Neural cell (in vitro differentiated cells): ENCODE measurements around the gene BCS1L. TPM values are rescaled to one million over a fixed set of nuclear protein-coding genes. Genes with fewer than 3 reads are reported as not detected.

Source experiments
- H2AFZ ChIP-seq: fragments of 200-600, 300-800 bp; sonication (generic), shearing (Covaris generic); 2 replicates; pipeline ENCODE4 v1.6.0; 2014; ENCODE audit warnings: low read depth, mild to moderate bottlenecking, antibody characterized with exemption, low read length, moderate library complexity
- H3F3A ChIP-seq: fragments of 200-600 bp; shearing (Covaris generic); 2 replicates; pipeline ENCODE4 v1.6.1; 2016; ENCODE audit warnings: mild to moderate bottlenecking, moderate library complexity, mixed read lengths, antibody characterized with exemption, low read length; ENCODE audit not compliant: insufficient read depth, poor library complexity, severe bottlenecking
- H3K27ac ChIP-seq: fragments of 200-600, 300-800 bp; sonication (generic), shearing (Covaris generic); 2 replicates; pipeline ENCODE4 v1.5.1; 2014; ENCODE audit warnings: mild to moderate bottlenecking, low read length, moderate library complexity
- H3K27me3 ChIP-seq: fragments of 300-800, 200-600 bp; sonication (generic), shearing (Covaris generic); 2 replicates; pipeline ENCODE4 v1.6.0; 2014; ENCODE audit warnings: mild to moderate bottlenecking, low read depth, low read length, moderate library complexity; ENCODE audit not compliant: insufficient read depth
- H3K36me3 ChIP-seq: fragments of 300-800, 200-600 bp; sonication (generic), shearing (Covaris generic); 2 replicates; pipeline ENCODE4 v1.5.1; 2014; ENCODE audit warnings: mild to moderate bottlenecking, antibody characterized with exemption, low read length, moderate library complexity; ENCODE audit not compliant: insufficient read depth
- H3K4me2 ChIP-seq: fragments of 300-800, 200-600 bp; sonication (generic), shearing (Covaris generic); 2 replicates; pipeline ENCODE4 v1.6.0; 2014; ENCODE audit warnings: mild to moderate bottlenecking, low read length
- H3K4me3 ChIP-seq: fragments of 300-800, 200-600 bp; sonication (generic), shearing (Covaris generic); 2 replicates; pipeline ENCODE4 v1.5.1; 2014; ENCODE audit warnings: mild to moderate bottlenecking, low read length, moderate library complexity
- H3K79me2 ChIP-seq: fragments of 200-600 bp; shearing (Covaris generic); replicated peaks from 2 replicates; pipeline ENCODE4 v1.6.0; 2014; ENCODE audit warnings: mild to moderate bottlenecking, low read length, moderate library complexity; ENCODE audit not compliant: insufficient read depth
- H3K9ac ChIP-seq: fragments of 300-800, 200-600 bp; sonication (generic), shearing (Covaris generic); 2 replicates; pipeline ENCODE4 v1.6.1; 2016; ENCODE audit warnings: mild to moderate bottlenecking, low read length, mixed read lengths
- H3K9me2 ChIP-seq: fragments of 200-600 bp; shearing (Covaris generic); 2 replicates; pipeline ENCODE4 v1.6.1; 2016; ENCODE audit warnings: mild to moderate bottlenecking, low read length, mixed read lengths; ENCODE audit not compliant: insufficient read depth
- H3K9me3 ChIP-seq: fragments of 200-600, 300-800 bp; sonication (generic), shearing (Covaris generic); 2 replicates; pipeline ENCODE4 v1.6.1; 2016; ENCODE audit warnings: mild to moderate bottlenecking, mixed run types, low read length, moderate library complexity, mixed read lengths
- H4K20me1 ChIP-seq: fragments of 200-600 bp; shearing (Covaris generic); 2 replicates; pipeline ENCODE4 v1.6.1; 2016; ENCODE audit warnings: mild to moderate bottlenecking, mixed run types; ENCODE audit not compliant: insufficient read depth
- CTCF ChIP-seq: fragments of 450-650 bp; IDR thresholded peaks from 2 replicates; pipeline ENCODE4 v1.5.1; 2014; ENCODE audit warnings: antibody characterized with exemption, mild to moderate bottlenecking, moderate library complexity; ENCODE audit not compliant: poor library complexity, severe bottlenecking
- EP300 ChIP-seq: fragments of 450-650 bp; conservative IDR thresholded peaks from 2 replicates; pipeline ENCODE4 v1.6.1; 2014; ENCODE audit warnings: antibody characterized with exemption, mild to moderate bottlenecking, moderate library complexity; ENCODE audit not compliant: poor library complexity, severe bottlenecking
- EZH2 ChIP-seq: fragments of 200-600, 300-800 bp; shearing (Covaris generic), sonication (generic); IDR thresholded peaks from 2 replicates; pipeline ENCODE4 v1.6.1; 2014; ENCODE audit warnings: antibody characterized with exemption, low read length, borderline replicate concordance, mild to moderate bottlenecking; ENCODE audit not compliant: insufficient read depth, poor library complexity, severe bottlenecking
- MXI1 ChIP-seq: fragments of 450-650 bp; conservative IDR thresholded peaks from 2 replicates; pipeline ENCODE4 v1.6.1; 2014; ENCODE audit warnings: antibody characterized with exemption, mild to moderate bottlenecking; ENCODE audit not compliant: poor library complexity, severe bottlenecking
- POLR2AphosphoS5 ChIP-seq: IDR thresholded peaks from 2 replicates; pipeline ENCODE4 v1.6.1; 2012
- RAD21 ChIP-seq: fragments of 450-650 bp; conservative IDR thresholded peaks from 2 replicates; pipeline ENCODE4 v1.6.1; 2014; ENCODE audit warnings: antibody characterized with exemption, mild to moderate bottlenecking, moderate library complexity
- REST ChIP-seq: IDR thresholded peaks from 2 replicates; pipeline ENCODE4 v1.6.1; 2012; ENCODE audit warnings: borderline replicate concordance
- SMC3 ChIP-seq: fragments of 450-650 bp; conservative IDR thresholded peaks from 2 replicates; pipeline ENCODE4 v1.6.1; 2014; ENCODE audit warnings: antibody characterized with exemption, mild to moderate bottlenecking, moderate library complexity; ENCODE audit not compliant: poor library complexity
- TAF1 ChIP-seq: IDR thresholded peaks from 2 replicates; pipeline ENCODE4 v1.6.1; 2012; ENCODE audit warnings: low read depth
- polyA plus RNA-seq: library from polyadenylated mRNA; depleted of rRNA; stranded (reverse); fragments of >200 nt; gene quantifications from 2 replicates; pipeline ENCODE4 v1.2.3, GENCODE V29; 2014

Gene BCS1L
- polyA plus RNA-seq, 1 donor from 2014 or later = 75.8 TPM

GRCh38 chr2:218655751-218656150, 3.7 kb upstream of the BCS1L start:
- no peaks in the 10 kb centered on the region for H3F3A ChIP-seq
- H3K9ac ChIP-seq = no peak overlapping the region
- no peaks in the 10 kb centered on the region for H3K36me3 ChIP-seq
- no peaks in the 10 kb centered on the region for H3K9me3 ChIP-seq
- H3K27ac ChIP-seq = no peak overlapping the region
- H3K27me3 ChIP-seq = no peaks in the 10 kb centered on the region
- no peak overlapping the region for H3K4me2 ChIP-seq
- H3K4me3 ChIP-seq = no peak overlapping the region
- TF ChIP-seq MXI1 = no peak
- no peak for TF ChIP-seq RAD21
- TF ChIP-seq EZH2 = no peak
- no peak for TF ChIP-seq POLR2AphosphoS5
- TF ChIP-seq TAF1 = no peak
- no peak for TF ChIP-seq SMC3
- TF ChIP-seq CTCF = no peak
- TF ChIP-seq REST = no peak
- TF ChIP-seq EP300 = no peak
- no peak overlapping the region for H2AFZ ChIP-seq
- H3K79me2 ChIP-seq = peaks cover 20% of the 10 kb centered on the region
- H4K20me1 ChIP-seq = no peaks in the 10 kb centered on the region
- no peaks in the 10 kb centered on the region for H3K9me2 ChIP-seq

GRCh38 chr2:218658671-218659257, 719 bp upstream of the BCS1L start:
- H3K9me2 ChIP-seq = no peaks in the 10 kb centered on the region
- H3K4me2 ChIP-seq = peak overlapping the region; percentile 78
- peak overlapping the region; percentile 74 for H3K27ac ChIP-seq
- peak overlapping the region; percentile 95 for H2AFZ ChIP-seq
- TF ChIP-seq MXI1 (no peak), CTCF (peak; percentile 54), SMC3 (peak; percentile 30), EZH2 (no peak)
- H3F3A ChIP-seq = no peaks in the 10 kb centered on the region
- no peaks in the 10 kb centered on the region for H3K27me3 ChIP-seq
- H3K9me3 ChIP-seq = no peaks in the 10 kb centered on the region
- H3K79me2 ChIP-seq = peaks cover 20% of the 10 kb centered on the region
- no peaks in the 10 kb centered on the region for H4K20me1 ChIP-seq
- H3K9ac ChIP-seq = peak overlapping the region; percentile 83
- H3K4me3 ChIP-seq = peak overlapping the region; percentile 93
- no peaks in the 10 kb centered on the region for H3K36me3 ChIP-seq
